ENCODE results near the gene MEX3A.

- no peak for TF ChIP-seq POLR2A (IDR thresholded peaks at IDR 0.05)
- TF ChIP-seq, protein P1, sequence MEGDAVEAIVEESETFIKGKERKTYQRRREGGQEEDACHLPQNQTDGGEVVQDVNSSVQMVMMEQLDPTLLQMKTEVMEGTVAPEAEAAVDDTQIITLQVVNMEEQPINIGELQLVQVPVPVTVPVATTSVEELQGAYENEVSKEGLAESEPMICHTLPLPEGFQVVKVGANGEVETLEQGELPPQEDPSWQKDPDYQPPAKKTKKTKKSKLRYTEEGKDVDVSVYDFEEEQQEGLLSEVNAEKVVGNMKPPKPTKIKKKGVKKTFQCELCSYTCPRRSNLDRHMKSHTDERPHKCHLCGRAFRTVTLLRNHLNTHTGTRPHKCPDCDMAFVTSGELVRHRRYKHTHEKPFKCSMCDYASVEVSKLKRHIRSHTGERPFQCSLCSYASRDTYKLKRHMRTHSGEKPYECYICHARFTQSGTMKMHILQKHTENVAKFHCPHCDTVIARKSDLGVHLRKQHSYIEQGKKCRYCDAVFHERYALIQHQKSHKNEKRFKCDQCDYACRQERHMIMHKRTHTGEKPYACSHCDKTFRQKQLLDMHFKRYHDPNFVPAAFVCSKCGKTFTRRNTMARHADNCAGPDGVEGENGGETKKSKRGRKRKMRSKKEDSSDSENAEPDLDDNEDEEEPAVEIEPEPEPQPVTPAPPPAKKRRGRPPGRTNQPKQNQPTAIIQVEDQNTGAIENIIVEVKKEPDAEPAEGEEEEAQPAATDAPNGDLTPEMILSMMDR (IDR thresholded peaks at IDR 0.05): no peak
Measured at GRCh38 chr1:156113282-156113950, 31.2 kb upstream of the MEX3A start.

All from ovary (tissue), 3 donors.